ENCODE measurements around the gene REPIN1. TPM values are rescaled to one million over a fixed set of nuclear protein-coding genes. Genes with fewer than 3 reads are reported as not detected.

The REPIN1 gene
- total RNA-seq, 1 donor from 2014 or later, result 148 TPM

DNA sequence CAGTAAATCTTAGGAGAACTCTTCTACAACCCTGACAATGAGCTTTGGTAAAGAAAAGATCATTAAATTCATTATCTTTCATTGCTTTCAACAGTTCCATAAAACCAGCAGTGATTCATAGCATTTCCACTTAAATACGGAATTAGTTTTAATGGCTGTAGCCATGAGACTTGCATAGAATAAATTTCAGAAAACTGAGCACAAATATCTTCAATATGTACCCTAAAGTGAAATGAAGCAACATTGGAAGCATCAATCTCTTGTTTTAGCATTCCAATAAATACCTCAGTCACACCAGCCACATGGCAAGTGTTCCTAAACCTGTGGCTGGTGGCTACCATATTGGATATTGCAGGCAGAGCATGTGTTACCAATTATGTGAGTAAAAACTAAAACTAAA, 23.6 kb upstream of the REPIN1 start:
- H3K27ac Mint-ChIP-seq, result no peak overlapping the region
- TF ChIP-seq, protein P1, sequence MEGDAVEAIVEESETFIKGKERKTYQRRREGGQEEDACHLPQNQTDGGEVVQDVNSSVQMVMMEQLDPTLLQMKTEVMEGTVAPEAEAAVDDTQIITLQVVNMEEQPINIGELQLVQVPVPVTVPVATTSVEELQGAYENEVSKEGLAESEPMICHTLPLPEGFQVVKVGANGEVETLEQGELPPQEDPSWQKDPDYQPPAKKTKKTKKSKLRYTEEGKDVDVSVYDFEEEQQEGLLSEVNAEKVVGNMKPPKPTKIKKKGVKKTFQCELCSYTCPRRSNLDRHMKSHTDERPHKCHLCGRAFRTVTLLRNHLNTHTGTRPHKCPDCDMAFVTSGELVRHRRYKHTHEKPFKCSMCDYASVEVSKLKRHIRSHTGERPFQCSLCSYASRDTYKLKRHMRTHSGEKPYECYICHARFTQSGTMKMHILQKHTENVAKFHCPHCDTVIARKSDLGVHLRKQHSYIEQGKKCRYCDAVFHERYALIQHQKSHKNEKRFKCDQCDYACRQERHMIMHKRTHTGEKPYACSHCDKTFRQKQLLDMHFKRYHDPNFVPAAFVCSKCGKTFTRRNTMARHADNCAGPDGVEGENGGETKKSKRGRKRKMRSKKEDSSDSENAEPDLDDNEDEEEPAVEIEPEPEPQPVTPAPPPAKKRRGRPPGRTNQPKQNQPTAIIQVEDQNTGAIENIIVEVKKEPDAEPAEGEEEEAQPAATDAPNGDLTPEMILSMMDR (IDR thresholded peaks at IDR 0.05; ENCODE audit: unreplicated experiment), result no peak

DNA sequence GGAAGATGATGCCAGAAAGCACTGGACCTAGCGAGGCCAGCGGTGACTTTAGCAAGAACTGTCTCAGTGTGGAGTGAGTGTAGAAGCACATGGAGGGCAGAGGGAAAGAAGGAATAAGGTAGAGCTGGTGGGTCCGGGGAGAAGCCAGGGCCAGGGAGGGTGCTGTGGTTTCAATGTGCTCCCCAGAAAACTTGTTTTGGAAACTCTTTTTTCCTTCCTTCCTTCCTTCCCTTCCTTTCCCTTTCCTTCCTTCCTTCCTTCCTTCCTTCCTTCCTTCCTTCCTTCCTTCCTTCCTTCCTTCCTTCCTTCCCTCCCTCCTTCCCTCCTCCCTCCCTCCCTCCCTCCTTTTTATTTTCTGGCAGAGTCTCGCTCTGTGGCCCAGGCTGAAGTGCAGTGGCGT, 21.7 kb upstream of the REPIN1 start:
- TF ChIP-seq, protein P1 (IDR thresholded peaks at IDR 0.05; ENCODE audit: unreplicated experiment), result no peak

More for the DNA sequence above, 23.6 kb upstream of the REPIN1 start:
- no peaks in the 10 kb centered on the region for H3K9me3 Mint-ChIP-seq (ENCODE audit: low read depth)
- peaks cover 38% of the 10 kb centered on the region for H3K27me3 Mint-ChIP-seq
- H3K36me3 Mint-ChIP-seq (ENCODE audit: insufficient read depth), result no peaks in the 10 kb centered on the region
- H3K4me3 Mint-ChIP-seq (ENCODE audit: low read depth), result no peak overlapping the region
- no peak for DNase-seq (ENCODE audit: low spot score, unreplicated experiment)
- H3K4me1 Mint-ChIP-seq (ENCODE audit: low read depth), result peaks cover 9% of the 10 kb centered on the region

DNA sequence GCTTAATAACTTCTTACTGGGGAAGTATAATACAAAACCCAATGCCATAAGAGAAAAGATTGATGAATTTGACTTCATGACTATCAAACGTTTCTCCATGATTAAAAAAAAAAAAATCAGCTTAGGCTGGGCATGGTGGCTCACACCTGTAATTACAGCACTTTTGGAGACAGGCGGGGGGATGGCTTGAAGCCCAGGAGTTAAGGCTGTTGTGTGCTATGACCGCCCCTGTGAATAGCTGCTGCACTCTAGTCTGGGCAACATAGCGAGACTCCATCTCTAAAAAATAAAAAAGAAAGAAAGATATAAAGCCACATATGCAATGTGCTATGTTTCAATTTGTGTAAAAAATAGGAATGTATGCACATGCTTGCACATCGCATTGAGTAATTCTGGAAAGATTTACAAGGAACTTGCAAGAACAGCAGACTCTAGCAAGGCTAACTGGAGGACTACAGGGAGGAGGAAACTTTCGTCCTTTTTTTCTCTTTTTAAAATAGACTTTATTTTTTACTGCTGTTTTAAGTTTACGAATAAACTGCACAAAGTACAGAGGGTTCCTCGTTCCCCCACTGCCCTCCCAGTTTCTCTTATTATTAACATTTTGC, 16.9 kb upstream of the REPIN1 start:
- TF ChIP-seq, protein P1 (IDR thresholded peaks at IDR 0.05; ENCODE audit: unreplicated experiment), result no peak
- H3K4me1 Mint-ChIP-seq (ENCODE audit: low read depth), result no peaks in the 10 kb centered on the region
- peaks cover 1% of the 10 kb centered on the region for H3K27me3 Mint-ChIP-seq
- no peaks in the 10 kb centered on the region for H3K9me3 Mint-ChIP-seq (ENCODE audit: low read depth)
- no peak overlapping the region for H3K27ac Mint-ChIP-seq
- H3K4me3 Mint-ChIP-seq (ENCODE audit: low read depth), result no peak overlapping the region
- no peaks in the 10 kb centered on the region for H3K36me3 Mint-ChIP-seq (ENCODE audit: insufficient read depth)
- DNase-seq (ENCODE audit: low spot score, unreplicated experiment), result no peak

More for the DNA sequence above, 21.7 kb upstream of the REPIN1 start:
- DNase-seq (ENCODE audit: low spot score, unreplicated experiment), result no peak
- Mint-ChIP-seq H3K4me1 (ENCODE audit: low read depth) (peaks cover 2% of the 10 kb centered on the region), H3K9me3 (ENCODE audit: low read depth) (no peaks in the 10 kb centered on the region), H3K27me3 (peaks cover 29% of the 10 kb centered on the region), H3K4me3 (ENCODE audit: low read depth) (no peak overlapping the region), H3K27ac (no peak overlapping the region), H3K36me3 (ENCODE audit: insufficient read depth) (no peaks in the 10 kb centered on the region)

DNA sequence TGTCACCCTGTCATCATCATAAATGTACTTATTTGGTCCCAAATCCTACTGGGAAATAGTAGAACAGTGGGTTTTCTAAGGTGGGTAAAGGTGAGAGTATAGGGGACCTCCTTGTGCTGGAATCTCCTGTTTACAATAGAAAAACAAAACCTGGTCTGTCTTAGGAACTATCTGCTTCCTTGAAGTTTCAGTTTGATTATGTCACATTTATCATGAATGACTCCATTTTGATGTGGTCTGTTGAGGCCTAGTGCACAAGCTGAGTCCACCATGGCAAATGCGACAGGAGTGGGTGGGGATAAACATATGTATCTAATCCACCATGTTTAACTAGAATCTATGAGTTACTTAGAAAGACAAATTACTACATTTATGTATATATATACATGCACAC, 13.0 kb upstream of the REPIN1 start:
- Mint-ChIP-seq H3K4me1 (ENCODE audit: low read depth) (no peaks in the 10 kb centered on the region), H3K27ac (peak overlapping the region; percentile 69), H3K36me3 (ENCODE audit: insufficient read depth) (no peaks in the 10 kb centered on the region), H3K27me3 (no peaks in the 10 kb centered on the region), H3K4me3 (ENCODE audit: low read depth) (no peak overlapping the region), H3K9me3 (ENCODE audit: low read depth) (no peaks in the 10 kb centered on the region)
- DNase-seq (ENCODE audit: low spot score, unreplicated experiment), result no peak
- TF ChIP-seq, protein P1 (IDR thresholded peaks at IDR 0.05; ENCODE audit: unreplicated experiment), result no peak

DNA sequence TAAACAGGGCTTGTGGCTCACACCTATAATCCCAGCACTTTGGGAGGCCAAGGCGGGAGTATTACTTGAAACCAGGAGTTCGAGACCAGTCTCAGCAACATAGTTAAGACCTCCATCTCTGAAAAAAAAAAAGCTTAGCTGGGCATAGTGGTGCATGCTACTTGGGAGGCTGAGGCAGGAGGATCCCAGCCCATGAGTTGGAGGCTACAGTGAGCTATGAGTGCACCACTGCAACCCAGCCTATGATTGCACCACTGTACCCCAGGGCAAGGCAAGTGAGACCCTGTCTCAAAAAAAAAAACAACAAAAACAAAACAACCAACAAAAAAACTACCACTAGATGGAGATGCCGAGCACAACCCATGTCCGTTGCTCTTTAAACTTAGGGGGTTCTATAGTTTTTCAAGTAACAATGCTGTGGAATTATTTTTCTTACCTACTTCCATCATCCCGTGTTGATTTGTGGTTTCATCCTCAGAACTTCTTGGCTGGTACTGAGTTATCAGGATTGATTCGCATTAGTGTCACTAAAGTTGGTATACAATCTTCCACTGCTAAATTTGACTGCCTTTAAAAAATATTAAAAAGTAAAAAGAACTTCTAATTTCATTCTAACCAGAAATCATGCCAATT, 12.2 kb upstream of the REPIN1 start:
- no peak overlapping the region for H3K4me3 Mint-ChIP-seq (ENCODE audit: low read depth)
- DNase-seq (ENCODE audit: low spot score, unreplicated experiment), result no peak
- TF ChIP-seq, protein P1 (IDR thresholded peaks at IDR 0.05; ENCODE audit: unreplicated experiment), result peak; percentile 68
- H3K36me3 Mint-ChIP-seq (ENCODE audit: insufficient read depth), result no peaks in the 10 kb centered on the region
- no peak overlapping the region for H3K27ac Mint-ChIP-seq
- no peaks in the 10 kb centered on the region for H3K4me1 Mint-ChIP-seq (ENCODE audit: low read depth)
- H3K9me3 Mint-ChIP-seq (ENCODE audit: low read depth), result no peaks in the 10 kb centered on the region
- no peaks in the 10 kb centered on the region for H3K27me3 Mint-ChIP-seq
